RWPE1 (cell line): ENCODE measurements around the gene IRX2.

Experiments
- CTCF ChIA-PET: fragments of 350-600 bp; sonication (Branson Sonifier 250); formaldehyde crosslinking; extraction: SDS; loops from one replicate; lab custom pipeline; 2021; lab: Yijun Ruan, JAX
- POLR2A ChIA-PET: fragments of 400-600 bp; formaldehyde crosslinking; extraction: SDS; loops from one replicate; lab custom pipeline; 2020; ENCODE audit warnings: antibody characterized with exemption; ENCODE audit not compliant: low non-redundant PET; lab: Yijun Ruan, JAX
- DNase-seq: peaks from one replicate; pipeline ENCODE4 v3.0.0; 2012; ENCODE audit warnings: low spot score
- H3K27ac ChIP-seq: fragments of 450-650 bp; 2 replicates; pipeline ENCODE4 v1.5.1; 2017
- TF ChIP-seq, protein P1 (sequence below): fragments of 450-650 bp; conservative IDR thresholded peaks from 2 replicates; pipeline ENCODE4 v1.5.1; 2017; ENCODE audit warnings: low read depth, mild to moderate bottlenecking

IRX2 gene

DNA sequence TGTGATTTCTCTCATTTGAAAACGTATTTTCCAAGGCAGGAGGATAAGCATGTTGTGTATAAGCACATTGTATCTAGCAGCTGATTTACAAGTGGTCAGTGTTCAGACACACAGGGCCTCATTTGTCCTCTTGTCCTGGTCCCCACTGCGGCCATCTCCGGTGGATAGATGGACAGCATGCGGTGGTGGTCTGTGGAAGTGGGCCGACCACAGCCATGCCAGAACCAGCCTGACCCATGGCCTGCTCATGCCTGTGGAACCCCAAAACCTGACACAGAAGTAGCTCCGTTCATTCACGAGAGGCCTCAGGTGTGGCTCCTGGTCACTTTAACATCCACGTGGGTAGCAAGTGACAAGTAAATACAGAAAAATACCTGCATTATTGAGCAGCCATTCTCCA, 14.6 kb downstream of the IRX2 start:
- TF ChIP-seq, protein P1, sequence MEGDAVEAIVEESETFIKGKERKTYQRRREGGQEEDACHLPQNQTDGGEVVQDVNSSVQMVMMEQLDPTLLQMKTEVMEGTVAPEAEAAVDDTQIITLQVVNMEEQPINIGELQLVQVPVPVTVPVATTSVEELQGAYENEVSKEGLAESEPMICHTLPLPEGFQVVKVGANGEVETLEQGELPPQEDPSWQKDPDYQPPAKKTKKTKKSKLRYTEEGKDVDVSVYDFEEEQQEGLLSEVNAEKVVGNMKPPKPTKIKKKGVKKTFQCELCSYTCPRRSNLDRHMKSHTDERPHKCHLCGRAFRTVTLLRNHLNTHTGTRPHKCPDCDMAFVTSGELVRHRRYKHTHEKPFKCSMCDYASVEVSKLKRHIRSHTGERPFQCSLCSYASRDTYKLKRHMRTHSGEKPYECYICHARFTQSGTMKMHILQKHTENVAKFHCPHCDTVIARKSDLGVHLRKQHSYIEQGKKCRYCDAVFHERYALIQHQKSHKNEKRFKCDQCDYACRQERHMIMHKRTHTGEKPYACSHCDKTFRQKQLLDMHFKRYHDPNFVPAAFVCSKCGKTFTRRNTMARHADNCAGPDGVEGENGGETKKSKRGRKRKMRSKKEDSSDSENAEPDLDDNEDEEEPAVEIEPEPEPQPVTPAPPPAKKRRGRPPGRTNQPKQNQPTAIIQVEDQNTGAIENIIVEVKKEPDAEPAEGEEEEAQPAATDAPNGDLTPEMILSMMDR = no peak
- no peak overlapping the region for H3K27ac ChIP-seq
- POLR2A ChIA-PET = no interaction called here
- DNase-seq = no peak
- CTCF ChIA-PET = interaction anchor here (0.6 kb wide), 1 partner anchor 962 kb away, joined by 5 read pairs; no protein-coding TSS in a partner anchor

DNA sequence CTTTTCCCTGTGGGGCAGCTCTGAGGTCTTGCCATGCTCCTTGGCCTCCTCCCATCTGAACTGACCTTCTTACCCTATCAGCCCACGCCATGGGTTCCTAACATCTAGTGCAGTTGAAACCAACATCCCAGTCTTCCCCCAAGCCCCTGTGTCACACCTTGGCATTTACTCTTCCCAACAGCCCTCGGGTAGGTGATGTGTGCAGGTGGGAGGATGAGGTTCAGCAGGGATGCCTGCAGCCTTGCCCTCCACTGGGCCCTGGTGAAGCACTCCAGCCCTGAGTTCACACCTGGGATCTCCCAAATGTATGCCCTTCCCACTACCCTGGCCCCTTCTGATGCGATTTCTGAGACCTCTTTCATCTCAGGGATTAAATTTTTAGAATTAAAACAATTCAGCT, 15.5 kb downstream of the IRX2 start:
- ChIA-PET POLR2A (no interaction called here), CTCF (no interaction called here)
- TF ChIP-seq, protein P1 = no peak
- H3K27ac ChIP-seq = no peak overlapping the region
- DNase-seq = no peak

DNA sequence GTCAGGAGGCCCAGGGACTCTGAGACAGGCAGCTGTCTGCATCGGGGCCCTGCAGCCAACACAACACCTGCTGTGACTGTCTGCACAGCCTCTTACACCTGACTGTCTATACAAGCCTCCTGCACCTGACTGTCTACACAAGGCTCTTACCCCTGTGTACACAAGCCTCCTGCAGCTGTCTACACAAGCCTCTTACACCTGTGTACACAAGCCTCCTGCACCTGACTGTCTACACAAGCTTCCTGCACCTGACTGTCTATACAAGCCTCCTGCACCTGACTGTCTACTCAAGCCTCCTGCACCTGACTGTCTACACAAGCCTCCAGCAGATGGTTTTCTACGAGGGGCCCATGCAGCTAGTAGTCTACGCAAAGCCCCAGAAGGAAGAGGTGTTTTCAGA, 18.6 kb downstream of the IRX2 start:
- no peak for DNase-seq
- H3K27ac ChIP-seq = no peak overlapping the region
- ChIA-PET POLR2A (no interaction called here), CTCF (interaction anchor here (0.7 kb wide), 1 partner anchor 271 kb away, joined by 6 read pairs; no protein-coding TSS in a partner anchor)
- TF ChIP-seq, protein P1 = no peak

DNA sequence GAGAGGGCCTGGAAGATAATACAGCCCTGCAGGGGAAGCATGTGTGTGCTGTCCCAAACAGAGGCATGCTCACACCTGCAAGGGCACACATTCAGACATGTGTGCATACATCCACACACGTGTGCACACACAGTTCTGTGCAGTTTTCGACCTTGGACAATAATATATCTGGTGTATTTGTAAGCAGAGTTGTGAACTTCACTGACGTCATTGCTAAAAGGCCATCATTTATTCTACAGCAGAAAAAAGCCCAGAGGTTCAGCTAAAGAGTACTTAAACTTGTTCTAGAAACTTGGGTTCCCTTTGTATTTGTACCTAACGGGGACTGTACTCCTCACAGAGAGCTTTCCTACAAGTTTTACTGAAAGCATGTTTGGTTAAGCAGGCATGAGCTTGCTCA, 19.5 kb downstream of the IRX2 start:
- ChIA-PET POLR2A (no interaction called here), CTCF (interaction anchor here (0.7 kb wide), 2 partner anchors 31 to 794 kb away, joined by 3 read pairs; no protein-coding TSS in a partner anchor)
- H3K27ac ChIP-seq = no peak overlapping the region
- DNase-seq = no peak
- TF ChIP-seq, protein P1 = no peak

DNA sequence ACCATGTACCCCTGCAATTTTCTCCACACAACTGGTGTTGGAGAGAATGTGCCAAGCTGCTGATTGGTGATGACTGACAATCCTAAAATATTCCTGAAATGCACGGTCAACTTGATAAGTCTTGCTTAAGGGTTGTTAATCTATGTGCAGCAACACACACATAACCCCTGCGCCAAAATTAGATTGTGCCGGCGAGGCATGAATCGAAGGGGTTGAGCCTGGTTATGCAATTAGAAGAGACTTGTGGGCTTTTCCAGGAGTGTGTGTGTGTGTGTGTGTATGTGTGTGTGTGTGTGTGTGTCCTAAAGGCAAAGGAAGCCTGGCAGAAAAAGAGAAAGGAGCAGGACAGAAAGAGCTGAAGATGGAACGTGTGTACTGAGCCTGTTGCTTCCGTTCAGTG, 22.3 kb downstream of the IRX2 start:
- DNase-seq = no peak
- TF ChIP-seq, protein P1 = no peak
- POLR2A ChIA-PET = interaction anchor here (0.7 kb wide), 1 partner anchor 15 kb away, joined by 3 read pairs; no protein-coding TSS in a partner anchor
- CTCF ChIA-PET = interaction anchor here (0.7 kb wide), 1 partner anchor 665 kb away, joined by 3 read pairs; no protein-coding TSS in a partner anchor
- H3K27ac ChIP-seq = no peak overlapping the region

DNA sequence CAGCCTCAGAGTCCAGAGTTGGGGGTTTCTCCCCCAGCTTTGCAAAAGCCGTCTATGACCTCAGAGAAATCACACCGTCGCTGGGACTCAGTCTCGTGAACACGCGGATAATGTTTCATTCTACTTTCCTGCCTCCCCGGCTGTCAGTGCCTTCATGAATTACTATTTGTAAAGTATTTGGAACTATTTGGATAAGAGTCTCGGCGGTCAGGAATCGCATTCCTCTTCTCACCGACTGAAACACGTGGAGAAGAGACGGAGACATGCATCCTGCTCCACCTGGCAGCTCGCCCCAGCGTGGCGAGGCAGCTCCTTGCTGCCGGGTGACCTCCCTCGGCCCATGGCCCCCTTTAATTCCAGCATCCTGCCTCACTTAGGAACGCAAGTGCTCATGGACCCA, 23.9 kb downstream of the IRX2 start:
- TF ChIP-seq, protein P1 = no peak
- DNase-seq = no peak
- ChIA-PET CTCF (no interaction called here), POLR2A (no interaction called here)
- no peak overlapping the region for H3K27ac ChIP-seq
